ENCODE results near the gene SIL1.

- TF ChIP-seq E2F6 (IDR thresholded peaks at IDR 0.05; ENCODE audit: borderline replicate concordance, low read depth) (no peak), RAD21 (conservative IDR thresholded peaks at IDR 0.05 in 1 of 2, IDR thresholded peaks at IDR 0.05 in 1 of 2) (no peak), REST (IDR thresholded peaks at IDR 0.05) (no peak), POLR2A (IDR thresholded peaks at IDR 0.05; ENCODE audit: low read length) (no peak)
- TF ChIP-seq, protein P1, sequence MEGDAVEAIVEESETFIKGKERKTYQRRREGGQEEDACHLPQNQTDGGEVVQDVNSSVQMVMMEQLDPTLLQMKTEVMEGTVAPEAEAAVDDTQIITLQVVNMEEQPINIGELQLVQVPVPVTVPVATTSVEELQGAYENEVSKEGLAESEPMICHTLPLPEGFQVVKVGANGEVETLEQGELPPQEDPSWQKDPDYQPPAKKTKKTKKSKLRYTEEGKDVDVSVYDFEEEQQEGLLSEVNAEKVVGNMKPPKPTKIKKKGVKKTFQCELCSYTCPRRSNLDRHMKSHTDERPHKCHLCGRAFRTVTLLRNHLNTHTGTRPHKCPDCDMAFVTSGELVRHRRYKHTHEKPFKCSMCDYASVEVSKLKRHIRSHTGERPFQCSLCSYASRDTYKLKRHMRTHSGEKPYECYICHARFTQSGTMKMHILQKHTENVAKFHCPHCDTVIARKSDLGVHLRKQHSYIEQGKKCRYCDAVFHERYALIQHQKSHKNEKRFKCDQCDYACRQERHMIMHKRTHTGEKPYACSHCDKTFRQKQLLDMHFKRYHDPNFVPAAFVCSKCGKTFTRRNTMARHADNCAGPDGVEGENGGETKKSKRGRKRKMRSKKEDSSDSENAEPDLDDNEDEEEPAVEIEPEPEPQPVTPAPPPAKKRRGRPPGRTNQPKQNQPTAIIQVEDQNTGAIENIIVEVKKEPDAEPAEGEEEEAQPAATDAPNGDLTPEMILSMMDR (IDR thresholded peaks at IDR 0.05) = no peak
Observed at GRCh38 chr5:139025651-139026050, 172.5 kb downstream of the SIL1 start.

All from A549 (cell line).